Measurements from ENCODE around the gene LBX2. TPM values are rescaled to one million over a fixed set of nuclear protein-coding genes. Genes with fewer than 3 reads are reported as not detected.

The LBX2 gene
- total RNA-seq, 4 donors from 2014 or later = 0.59 TPM; not detected in 3

DNA sequence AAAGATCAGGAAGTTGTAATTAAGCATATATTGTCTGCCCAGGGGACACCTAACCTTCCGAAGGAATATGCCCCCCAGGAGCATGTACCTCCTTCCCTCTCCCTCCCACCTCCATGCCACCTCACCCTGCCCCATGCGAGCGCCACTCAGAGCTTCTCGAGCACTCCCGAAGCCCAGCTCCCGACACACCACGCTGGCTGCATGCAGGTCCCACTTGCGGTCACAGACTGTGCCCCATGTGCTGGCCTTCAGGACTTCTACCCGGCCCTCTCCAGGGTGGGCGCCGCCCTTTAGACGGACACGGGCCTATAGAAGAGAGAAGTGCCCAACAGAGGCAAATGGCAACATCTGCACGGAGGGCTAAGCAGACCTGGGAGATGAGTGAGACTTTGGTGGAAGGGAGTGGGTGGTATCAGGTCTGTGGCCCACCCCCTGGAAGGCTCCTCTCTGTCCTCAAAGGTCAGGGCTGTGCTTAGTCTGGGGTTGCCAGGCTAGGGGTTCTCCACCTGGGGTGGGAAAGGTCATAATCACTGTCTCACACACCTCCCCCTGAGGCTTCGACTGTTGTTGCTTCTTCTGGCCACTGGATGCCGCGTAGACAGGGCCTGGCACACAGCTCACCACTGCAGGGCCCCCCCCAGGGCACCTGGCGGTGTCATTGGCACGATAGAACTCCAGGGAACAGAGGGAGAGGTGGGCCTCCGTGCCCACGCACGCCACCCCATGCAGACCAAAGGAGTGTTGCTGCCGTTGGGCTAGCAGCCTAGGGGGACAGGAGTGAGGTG, 37.0 kb upstream of the LBX2 start:
- no peaks in the 10 kb centered on the region for H3K9me3 ChIP-seq
- ATAC-seq = no peak
- TF ChIP-seq, protein P1, sequence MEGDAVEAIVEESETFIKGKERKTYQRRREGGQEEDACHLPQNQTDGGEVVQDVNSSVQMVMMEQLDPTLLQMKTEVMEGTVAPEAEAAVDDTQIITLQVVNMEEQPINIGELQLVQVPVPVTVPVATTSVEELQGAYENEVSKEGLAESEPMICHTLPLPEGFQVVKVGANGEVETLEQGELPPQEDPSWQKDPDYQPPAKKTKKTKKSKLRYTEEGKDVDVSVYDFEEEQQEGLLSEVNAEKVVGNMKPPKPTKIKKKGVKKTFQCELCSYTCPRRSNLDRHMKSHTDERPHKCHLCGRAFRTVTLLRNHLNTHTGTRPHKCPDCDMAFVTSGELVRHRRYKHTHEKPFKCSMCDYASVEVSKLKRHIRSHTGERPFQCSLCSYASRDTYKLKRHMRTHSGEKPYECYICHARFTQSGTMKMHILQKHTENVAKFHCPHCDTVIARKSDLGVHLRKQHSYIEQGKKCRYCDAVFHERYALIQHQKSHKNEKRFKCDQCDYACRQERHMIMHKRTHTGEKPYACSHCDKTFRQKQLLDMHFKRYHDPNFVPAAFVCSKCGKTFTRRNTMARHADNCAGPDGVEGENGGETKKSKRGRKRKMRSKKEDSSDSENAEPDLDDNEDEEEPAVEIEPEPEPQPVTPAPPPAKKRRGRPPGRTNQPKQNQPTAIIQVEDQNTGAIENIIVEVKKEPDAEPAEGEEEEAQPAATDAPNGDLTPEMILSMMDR (IDR thresholded peaks at IDR 0.05 in 4 of 5, conservative IDR thresholded peaks at IDR 0.05 in 1 of 5) = no peak
- TF ChIP-seq POLR2A (IDR thresholded peaks at IDR 0.05) = no peak
- H3K36me3 ChIP-seq = peaks cover 0 to 18% of the 10 kb centered on the region in 2 donors
- intact Hi-C loops (cut with DNase I; ENCODE audit: low total_unique reads) (no loop called here), in situ Hi-C loops (cut with MboI; ENCODE audit: low sequenced_read_pairs in 4 of 4) (loop anchor here in 1 of 4 donors (25.0 kb wide), 1 partner anchor 1299 kb away; the partner anchor contains the start of genes CCT7 and PRADC1)
- H3K4me3 ChIP-seq = no peak overlapping the region
- DNase-seq = no peak
- H3K4me1 ChIP-seq = peaks cover 0 to 8% of the 10 kb centered on the region in 2 donors
- no peak overlapping the region for H3K27ac ChIP-seq
- no peaks in the 10 kb centered on the region for H3K27me3 ChIP-seq

DNA sequence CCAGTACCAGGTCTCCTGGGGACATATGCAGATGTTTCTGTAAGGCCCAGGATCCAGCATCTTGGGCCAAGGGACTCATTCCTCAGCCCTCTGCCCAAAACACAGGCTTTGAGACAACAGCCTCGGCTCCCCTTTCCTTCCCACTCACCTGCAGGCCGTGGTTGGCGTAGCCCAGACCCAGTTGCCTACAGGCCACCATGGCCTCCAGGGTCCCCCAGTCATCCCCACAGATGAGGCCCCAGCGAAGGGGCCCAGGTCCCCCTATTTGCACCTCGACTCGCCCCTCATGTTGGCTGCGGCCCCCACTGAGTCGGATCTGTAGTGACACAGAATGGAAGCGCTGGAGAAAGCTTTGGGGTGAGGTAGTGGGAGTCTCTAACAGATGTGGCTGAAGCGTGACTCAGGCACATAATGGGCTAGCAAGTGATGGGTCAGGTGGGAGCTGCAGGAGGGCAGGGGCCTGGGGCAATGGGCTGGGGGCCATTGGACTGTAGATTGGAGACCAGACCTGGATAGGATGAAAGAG, 36.1 kb upstream of the LBX2 start:
- Histone ChIP-seq H3K27ac (no peak overlapping the region), H3K4me1 (peaks cover 7 to 9% of the 10 kb centered on the region in 2 donors), H3K27me3 (no peaks in the 10 kb centered on the region), H3K9me3 (no peaks in the 10 kb centered on the region), H3K36me3 (peaks cover 0 to 19% of the 10 kb centered on the region in 2 donors), H3K4me3 (no peak overlapping the region)
- no peak for ATAC-seq
- in situ Hi-C loops (cut with MboI; ENCODE audit: low sequenced_read_pairs in 4 of 4) (loop anchor here in 1 of 4 donors (25.0 kb wide), 1 partner anchor 1298 kb away; the partner anchor contains the start of genes CCT7 and PRADC1), intact Hi-C loops (cut with DNase I; ENCODE audit: low total_unique reads) (no loop called here)
- no peak for DNase-seq
- no peak for TF ChIP-seq POLR2A (IDR thresholded peaks at IDR 0.05)
- TF ChIP-seq, protein P1 (IDR thresholded peaks at IDR 0.05 in 4 of 5, conservative IDR thresholded peaks at IDR 0.05 in 1 of 5) = no peak

DNA sequence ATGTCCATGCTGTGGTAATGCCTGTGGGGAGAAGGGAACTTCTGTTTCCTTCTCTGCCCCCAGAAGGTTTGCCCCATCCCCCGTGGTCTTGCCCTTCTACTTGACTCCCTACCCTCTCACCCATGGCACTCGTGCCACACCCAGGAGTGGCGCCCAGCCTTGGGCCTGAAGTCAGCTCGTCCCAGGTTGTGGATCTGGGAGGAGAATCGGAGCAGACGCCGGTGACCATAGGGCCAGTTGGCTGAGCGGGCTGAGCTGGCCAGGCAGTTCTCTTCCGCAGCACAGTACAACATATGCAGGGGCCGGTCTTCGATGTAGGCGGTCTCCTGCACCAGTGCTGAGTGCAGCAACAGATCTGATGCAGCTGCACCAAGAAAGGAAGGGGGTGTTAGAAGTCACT, 35.0 kb upstream of the LBX2 start:
- intact Hi-C loops (cut with DNase I; ENCODE audit: low total_unique reads) = no loop called here
- TF ChIP-seq, protein P1 (IDR thresholded peaks at IDR 0.05 in 4 of 5, conservative IDR thresholded peaks at IDR 0.05 in 1 of 5) = no peak
- TF ChIP-seq POLR2A (IDR thresholded peaks at IDR 0.05) = no peak
- in situ Hi-C loops (cut with MboI; ENCODE audit: low sequenced_read_pairs in 4 of 4) = loop anchor here in 2 of 4 donors (5.0 to 25.0 kb wide), 2 partner anchors 52 to 1297 kb away; partner anchors contain the start of genes CCDC142 (in 1 of the 2), CCT7 (in 1 of the 2), PRADC1 (in 1 of the 2) and TTC31 (in 1 of the 2)
- H3K4me1 ChIP-seq = peaks cover 9 to 13% of the 10 kb centered on the region in 2 donors
- no peaks in the 10 kb centered on the region for H3K9me3 ChIP-seq
- H3K4me3 ChIP-seq = no peak overlapping the region
- H3K36me3 ChIP-seq = peaks cover 0 to 19% of the 10 kb centered on the region in 2 donors
- ATAC-seq (no peak), DNase-seq (no peak)
- no peaks in the 10 kb centered on the region for H3K27me3 ChIP-seq
- no peak overlapping the region for H3K27ac ChIP-seq

DNA sequence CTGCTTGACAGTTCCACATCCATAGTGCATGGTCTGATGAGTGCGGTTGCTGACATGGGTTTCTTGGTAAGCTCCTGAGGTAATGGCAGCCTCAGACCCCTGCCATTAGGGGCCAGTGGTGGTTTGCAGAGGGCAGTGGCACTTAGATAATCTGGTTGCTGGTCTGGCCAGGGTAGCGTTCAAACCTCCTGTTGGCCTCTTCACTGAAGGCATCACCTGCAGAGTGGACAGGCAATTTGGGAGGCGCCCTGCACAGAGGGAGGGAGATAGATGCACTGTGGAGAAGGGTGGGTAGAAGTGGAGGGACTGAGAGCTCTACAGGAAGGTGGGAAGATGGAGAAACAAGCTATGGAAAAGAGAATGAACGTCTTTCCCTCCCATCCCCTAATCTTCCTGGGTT, 34.1 kb upstream of the LBX2 start:
- Histone ChIP-seq H3K4me3 (no peak overlapping the region), H3K27me3 (no peaks in the 10 kb centered on the region), H3K9me3 (no peaks in the 10 kb centered on the region), H3K36me3 (peaks cover 0 to 19% of the 10 kb centered on the region in 2 donors), H3K27ac (no peak overlapping the region), H3K4me1 (peaks cover 14 to 18% of the 10 kb centered on the region in 2 donors)
- in situ Hi-C loops (cut with MboI; ENCODE audit: low sequenced_read_pairs in 4 of 4) = loop anchor here in 2 of 4 donors (5.0 to 25.0 kb wide), 2 partner anchors 51 to 1296 kb away; partner anchors contain the start of genes CCDC142 (in 1 of the 2), CCT7 (in 1 of the 2), PRADC1 (in 1 of the 2) and TTC31 (in 1 of the 2)
- intact Hi-C loops (cut with DNase I; ENCODE audit: low total_unique reads) = no loop called here
- TF ChIP-seq POLR2A (IDR thresholded peaks at IDR 0.05) = no peak
- TF ChIP-seq, protein P1 (IDR thresholded peaks at IDR 0.05 in 4 of 5, conservative IDR thresholded peaks at IDR 0.05 in 1 of 5) = no peak
- DNase-seq = no peak
- ATAC-seq = no peak
